ENCODE results near the gene NUDT19.
"Not testable (repeated sequence)": the region's sequence is repeated elsewhere in the genome, so short reads cannot be mapped to it uniquely, and the experiment has no call there.

The NUDT19 gene

DNA sequence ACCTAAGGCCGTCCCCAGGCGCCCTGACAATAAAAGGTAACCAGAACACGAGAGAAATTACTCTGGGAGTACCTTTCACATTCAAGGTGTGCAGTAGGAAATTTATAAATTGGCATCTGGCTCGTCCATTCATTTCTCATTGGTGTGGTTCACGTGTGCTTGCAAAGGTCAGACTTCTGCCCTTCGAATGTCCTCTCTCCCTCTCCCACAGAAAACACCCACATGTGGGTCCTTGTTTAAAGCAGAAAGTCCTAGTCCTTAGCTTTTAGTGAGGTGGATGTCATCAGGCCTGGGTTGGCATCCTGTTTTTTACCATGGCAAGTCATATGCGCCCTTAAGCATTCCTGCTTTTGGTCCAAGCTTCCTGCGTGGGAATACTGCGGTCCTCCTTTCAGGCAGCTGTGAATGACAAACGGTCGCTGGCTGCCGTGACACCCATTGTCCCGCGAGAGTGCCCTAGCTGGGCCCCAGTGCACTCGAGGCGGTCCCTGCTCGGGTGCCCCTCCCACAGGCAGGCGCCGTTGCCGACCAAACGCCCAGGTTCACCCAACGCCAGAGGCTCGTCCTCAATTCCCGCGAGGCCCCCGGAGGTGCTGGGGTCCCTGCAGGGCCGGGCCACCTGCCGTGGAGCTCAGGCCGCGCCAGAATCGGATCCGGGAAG lies at the start of gene NUDT19:
TSS of gene NUDT19 (plus strand) at position 531 of the 661 bp plus-strand sequence. CDS start 140 bp downstream, outside the sequence.
- DNase-seq (ENCODE audit: low spot score) = peak; percentile 95

DNA sequence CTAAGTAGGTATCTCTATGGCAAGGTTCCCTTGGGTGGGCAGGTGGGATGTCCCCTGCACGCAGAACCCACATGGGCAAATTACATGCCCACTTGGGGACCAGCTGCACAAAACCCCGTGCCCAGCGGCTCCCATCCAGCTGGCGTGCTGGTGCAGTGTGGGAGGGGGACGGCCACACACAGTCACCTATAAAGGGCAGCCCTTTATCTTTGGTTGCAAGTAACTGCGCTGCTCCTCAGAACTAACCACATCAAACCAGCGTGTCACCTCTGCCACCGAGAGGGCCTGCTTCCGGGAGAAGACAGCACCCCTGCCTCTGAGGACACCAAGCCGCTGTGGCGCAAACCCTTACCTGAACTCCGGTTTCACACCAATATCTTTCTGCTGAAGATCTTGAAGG lies 48.9 kb upstream of the NUDT19 start:
- no peak for DNase-seq (ENCODE audit: low spot score)

- DNase-seq (ENCODE audit: low spot score) = no peak
These were observed 45.1 kb upstream of the NUDT19 start for GRCh38 chr19:32646556-32646955.

DNA sequence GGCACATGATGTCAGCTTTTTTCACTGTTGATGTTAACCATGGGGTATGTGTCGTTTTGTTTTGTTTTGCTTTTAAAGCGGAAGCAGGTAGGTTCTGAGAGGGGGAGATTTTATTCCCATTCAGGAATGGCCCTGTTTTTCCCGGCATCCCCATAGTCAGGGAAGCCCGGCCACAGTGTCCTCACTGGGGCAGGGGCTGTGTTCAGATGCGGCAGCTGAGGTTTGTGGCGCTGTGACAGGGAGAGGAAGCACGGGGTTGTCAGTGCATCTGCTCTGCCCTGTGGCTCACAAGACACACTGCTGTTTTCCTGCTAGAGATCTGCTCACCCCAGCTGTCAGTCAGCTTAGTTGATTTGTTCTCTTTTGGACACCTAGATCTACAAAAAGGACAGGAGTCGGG lies 44.3 kb upstream of the NUDT19 start:
- no peak for DNase-seq (ENCODE audit: low spot score)

DNA sequence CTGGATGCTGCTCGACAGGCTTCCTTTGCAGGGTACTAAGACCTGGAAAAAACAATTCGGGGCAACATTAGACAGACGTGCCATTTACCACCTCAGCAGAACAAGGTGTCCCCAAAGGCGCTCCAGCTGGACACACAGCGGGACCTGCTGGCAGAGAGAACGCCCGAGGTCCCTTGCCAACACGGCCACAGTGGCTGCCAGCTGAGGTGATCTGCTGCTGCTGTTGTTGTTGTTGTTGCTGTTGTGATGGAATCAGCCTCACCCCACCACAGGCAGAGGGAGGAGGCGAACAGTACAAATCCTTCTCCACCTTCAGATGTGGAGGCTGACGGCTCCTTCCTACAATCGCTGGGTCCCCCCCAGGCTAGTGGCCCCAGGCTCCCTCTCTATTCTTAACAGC lies 41.9 kb upstream of the NUDT19 start:
- no peak for DNase-seq (ENCODE audit: low spot score)

DNA sequence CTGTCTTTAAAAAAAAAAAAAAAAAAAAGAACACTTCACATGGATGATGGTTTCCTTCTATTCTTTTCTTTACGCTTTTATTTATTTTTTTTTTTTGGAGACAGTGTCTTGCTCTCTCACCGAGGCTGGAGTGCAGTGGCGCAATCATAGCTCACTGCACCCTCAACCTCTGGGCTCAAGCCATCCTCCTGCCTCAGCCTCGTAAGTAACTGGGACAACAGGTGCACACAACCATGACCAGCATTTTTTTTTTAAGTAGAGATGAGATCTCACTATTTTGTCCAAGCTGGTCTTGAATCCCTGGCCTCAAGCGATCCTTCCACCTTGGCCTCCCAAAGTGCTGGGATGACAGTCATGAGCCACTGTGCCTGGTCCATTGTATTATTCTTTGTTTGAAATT lies 41.0 kb upstream of the NUDT19 start:
- no peak for DNase-seq (ENCODE audit: low spot score)

DNA sequence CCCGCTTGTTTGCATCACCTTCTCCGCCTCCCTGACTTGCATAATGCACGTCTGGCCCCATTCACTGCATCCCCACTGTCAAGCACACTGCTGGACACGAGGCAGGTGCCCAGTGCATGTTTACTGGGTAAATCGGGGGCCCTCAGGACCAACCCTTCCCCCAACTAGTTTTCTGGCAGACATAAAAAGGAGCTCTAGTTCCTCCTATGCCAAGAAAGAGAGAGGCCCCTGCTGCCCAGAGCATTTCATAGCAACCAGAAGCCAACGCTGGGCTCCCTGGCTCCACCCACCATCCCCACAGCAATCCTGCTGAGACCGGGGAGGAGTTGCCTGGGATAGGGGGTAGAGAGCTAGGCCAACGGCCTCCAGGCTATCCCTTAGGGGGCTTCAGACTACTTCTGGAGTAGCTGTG lies 39.9 kb upstream of the NUDT19 start:
- no peak for DNase-seq (ENCODE audit: low spot score)

DNA sequence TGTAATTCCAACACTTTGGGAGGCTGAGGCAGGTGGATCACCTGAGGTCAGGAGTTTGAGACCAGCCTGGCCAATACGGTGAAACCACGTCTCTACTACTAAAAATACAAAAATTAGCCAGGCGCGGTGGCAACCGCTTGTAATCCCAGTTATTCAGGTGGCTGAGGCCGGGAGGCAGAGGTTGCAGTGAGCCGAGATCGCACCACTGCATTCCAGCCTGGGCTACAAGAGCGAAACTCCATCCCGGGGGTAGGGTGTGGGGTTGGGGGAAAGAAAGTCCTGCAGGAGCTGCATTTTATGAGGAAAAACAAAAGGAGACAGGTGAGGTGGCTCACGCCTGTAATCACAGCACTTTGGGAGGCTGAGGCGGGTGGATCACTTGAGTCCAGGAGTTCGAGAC lies 39.3 kb upstream of the NUDT19 start:
- not testable (repeated sequence) for DNase-seq (ENCODE audit: low spot score)

DNA sequence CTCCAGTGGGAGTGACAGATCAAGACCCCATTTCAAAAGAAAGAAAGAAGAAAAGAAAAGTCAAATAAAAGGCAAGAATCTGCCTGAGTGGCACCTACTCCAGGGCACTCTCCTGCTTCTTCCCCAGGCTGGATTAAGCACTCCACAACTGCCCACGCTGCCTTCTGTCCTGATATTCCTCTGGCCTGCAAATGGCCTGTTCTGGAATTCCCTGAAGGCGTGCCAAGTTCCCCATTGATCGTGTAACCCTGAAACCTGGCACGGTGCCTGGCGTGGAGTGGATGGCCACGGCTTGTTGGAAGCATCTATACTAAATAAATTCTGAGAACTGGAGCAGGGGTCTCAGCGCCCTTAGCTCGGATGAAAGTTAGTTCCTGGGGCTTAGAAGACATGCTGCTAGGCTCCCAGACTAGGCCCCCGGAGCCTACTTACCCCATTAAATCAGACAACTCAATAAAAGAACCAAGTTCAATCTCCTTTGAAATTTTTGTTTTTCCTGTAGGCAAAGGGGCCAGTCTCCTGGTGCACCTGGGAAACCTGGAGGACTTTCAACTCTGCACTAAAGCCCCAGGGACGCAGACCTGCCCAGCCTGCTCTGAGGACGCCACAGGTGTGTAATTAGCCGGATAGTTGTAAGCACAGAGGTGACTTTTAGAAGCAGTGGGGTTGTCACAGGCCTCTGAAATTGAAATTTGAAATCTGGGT lies 38.6 kb upstream of the NUDT19 start:
- DNase-seq (ENCODE audit: low spot score) = no peak

DNA sequence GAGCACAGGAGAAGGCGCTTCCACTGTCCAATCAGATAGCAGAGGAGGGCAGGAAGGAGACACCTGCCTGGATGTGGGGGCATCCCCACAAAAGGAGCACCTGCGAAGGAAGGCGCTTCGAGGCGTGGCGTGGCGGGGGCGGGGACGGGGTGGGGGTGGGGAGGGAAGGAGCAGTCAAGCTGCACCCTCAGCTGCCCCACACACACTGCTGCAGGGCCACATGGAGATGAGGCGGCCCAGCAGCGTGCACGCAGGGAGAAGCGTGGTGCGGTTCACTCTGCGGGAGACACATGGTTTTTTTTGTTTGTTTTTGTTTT lies 38.1 kb upstream of the NUDT19 start:
- DNase-seq (ENCODE audit: low spot score) = no peak

DNA sequence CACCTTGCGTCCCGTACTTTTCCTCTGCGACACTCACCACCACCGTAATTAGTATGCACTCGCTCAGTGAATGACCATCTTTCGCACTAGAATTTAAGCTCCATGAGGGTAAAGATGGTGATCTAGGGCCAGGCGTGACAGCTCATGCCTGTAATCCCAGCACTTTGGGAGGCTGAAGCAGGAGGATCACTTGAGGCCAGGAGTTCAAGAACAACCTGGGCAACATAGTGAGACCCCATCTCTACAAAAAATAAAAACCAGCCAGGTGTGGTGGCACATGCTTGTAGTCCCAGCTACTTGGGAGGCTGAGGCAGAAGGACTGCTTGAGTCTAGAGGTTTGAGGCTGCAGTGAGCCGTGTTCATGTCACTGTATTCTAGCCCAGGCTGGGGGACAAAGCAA lies 35.2 kb upstream of the NUDT19 start:
- DNase-seq (ENCODE audit: low spot score) = not testable (repeated sequence)

DNA sequence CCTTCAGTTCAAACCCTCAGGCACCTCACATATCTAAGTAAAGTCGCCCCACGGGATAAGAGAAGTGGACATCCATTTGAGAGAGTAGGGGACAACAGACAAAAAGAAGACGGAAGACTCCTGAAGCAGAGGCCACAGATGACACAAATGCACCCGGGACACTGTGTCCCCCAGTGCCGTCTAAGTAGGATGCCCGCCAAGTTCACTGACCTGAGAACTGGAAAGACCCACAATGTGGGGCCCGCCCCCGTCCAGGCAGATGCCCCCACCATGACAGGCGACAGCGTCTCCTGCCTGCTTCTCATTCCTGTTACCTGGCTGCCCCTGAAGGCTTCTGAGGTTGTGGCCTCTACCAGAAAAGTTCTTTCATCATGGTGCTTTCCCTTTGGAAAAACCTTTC lies 33.5 kb upstream of the NUDT19 start:
- no peak for DNase-seq (ENCODE audit: low spot score)

- DNase-seq (ENCODE audit: low spot score) = no peak
These were observed 33.1 kb upstream of the NUDT19 start for GRCh38 chr19:32658527-32658926.

DNA sequence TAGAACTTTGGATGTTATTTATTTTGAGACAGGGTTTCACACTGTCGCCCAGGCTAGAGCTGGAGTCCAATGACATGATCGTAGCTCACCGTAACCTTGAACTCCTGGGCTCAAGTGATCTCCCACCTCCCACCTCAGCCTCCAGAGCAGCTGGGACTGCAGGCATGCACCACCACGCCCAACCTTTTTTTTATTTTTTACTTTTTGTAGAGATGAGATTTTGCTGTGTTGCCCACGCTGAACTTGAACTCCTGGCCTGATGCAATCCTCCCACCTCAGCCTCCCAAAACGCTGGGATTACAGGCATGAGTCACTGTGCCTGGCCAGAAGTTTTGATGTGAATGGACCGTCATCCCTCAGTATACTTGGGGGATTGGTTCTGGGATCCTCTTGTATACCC lies 30.3 kb upstream of the NUDT19 start:
- DNase-seq (ENCODE audit: low spot score) = no peak

DNA sequence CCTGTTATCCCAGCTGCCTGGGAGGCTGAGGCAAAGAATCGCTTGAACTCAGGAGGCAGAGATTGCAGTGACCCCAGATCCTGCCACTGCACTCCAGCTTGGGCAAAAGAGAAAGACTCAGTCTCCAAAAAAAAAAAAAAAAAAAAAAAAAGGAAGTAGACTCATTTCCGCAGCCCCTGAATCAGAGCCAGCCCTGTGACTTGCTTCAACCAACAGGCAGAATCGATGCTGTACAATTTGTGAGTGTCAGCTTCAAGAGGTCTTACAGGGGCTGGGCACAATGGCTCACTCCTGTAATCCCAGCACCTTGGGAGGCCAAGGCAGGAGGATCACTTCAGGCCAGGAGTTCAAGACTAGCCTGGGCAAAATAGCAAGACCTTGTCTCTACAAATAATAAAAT lies 29.4 kb upstream of the NUDT19 start:
- DNase-seq (ENCODE audit: low spot score) = no peak

- no peak for DNase-seq (ENCODE audit: low spot score)
These were observed 25.5 kb upstream of the NUDT19 start for GRCh38 chr19:32666084-32666483.

- no peak for DNase-seq (ENCODE audit: low spot score)
These were observed 22.3 kb upstream of the NUDT19 start for GRCh38 chr19:32669310-32669709.

DNA sequence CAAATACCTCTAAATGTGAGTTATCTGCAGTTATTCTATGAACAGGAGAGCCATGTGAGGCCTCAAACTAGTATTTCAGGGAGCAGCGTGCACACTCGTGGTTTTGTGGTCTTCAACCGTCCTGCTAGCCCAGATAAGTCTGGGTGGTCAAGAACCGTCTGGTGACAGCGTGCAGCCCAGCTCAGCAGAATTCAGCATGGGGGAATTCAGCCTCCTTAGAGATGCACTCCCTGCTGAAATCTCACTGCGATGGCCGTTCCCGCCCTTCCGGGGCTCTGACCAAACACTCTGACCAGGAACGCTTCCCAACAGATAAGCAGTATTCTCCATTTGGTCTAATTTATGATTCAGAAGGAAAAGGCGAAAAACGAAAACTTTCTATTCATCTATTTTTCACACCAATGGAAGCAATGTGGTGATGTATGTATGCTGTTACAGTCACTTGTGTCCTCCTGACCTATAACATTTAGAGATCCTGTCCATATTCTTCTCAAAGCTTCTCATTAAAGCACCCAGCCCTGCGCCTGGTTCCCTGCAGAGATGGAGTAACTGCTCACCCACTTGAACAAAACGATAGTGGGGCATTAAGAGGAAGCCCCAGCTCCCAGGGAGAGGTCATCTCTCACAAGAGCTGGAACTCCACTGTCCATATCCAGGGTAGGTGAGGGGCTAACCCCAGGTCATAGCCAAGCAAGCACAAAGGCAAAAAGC lies 19.6 kb upstream of the NUDT19 start:
- DNase-seq (ENCODE audit: low spot score) = no peak

GRCh38 chr19:32672841-32673240 lies 18.8 kb upstream of the NUDT19 start:
- DNase-seq (ENCODE audit: low spot score) = no peak

- DNase-seq (ENCODE audit: low spot score) = no peak
These were observed 18.0 kb upstream of the NUDT19 start for GRCh38 chr19:32673573-32673972.

GRCh38 chr19:32674153-32674930 lies 17.3 kb upstream of the NUDT19 start:
- DNase-seq (ENCODE audit: low spot score) = no peak

DNA sequence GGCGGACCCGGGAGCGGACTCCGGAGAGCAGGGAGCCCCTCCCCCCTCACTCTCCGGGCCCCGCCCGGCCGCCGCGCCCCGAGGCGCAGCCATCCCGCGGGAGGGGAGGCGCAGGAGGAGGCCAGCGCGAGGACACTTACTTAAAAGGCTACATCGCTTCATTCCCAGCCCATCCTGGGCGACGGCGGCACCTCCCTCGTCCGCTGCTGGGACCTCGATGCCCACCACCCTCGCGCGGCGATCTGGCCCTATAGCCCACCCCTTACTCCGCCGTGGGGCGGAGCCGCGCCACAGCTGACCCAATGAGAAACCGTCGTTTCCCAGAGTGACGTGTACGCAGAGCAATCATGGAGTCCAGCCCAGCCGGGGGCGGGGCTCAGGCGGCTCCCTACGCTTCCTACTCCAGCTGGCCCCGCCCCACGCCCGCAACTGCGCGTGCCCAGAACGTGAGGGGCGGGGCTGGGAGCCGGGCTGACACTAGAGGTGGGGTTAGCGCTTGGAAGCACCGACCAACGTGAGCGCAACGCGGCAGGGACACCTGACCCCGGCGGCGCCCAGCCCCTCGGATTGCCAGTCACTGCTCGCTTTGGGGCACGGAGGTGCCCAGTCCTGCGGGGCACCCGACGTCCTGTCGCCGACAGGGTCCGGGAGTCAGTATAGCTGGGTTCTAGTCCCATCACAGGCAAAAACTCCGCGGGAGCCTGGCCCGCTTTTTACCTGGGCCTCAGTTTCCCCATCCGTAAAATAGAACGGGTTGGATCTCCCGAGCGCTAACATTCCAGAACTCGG lies 16.5 kb upstream of the NUDT19 start, which contains the start of gene ANKRD27:
TSS of gene ANKRD27 (minus strand) at position 250 of the 789 bp plus-strand sequence. CDS start 16,165 bp downstream, outside the sequence.
- peak; percentile 100 for DNase-seq (ENCODE audit: low spot score)
